ENCODE results near the gene BIK.

DNA sequence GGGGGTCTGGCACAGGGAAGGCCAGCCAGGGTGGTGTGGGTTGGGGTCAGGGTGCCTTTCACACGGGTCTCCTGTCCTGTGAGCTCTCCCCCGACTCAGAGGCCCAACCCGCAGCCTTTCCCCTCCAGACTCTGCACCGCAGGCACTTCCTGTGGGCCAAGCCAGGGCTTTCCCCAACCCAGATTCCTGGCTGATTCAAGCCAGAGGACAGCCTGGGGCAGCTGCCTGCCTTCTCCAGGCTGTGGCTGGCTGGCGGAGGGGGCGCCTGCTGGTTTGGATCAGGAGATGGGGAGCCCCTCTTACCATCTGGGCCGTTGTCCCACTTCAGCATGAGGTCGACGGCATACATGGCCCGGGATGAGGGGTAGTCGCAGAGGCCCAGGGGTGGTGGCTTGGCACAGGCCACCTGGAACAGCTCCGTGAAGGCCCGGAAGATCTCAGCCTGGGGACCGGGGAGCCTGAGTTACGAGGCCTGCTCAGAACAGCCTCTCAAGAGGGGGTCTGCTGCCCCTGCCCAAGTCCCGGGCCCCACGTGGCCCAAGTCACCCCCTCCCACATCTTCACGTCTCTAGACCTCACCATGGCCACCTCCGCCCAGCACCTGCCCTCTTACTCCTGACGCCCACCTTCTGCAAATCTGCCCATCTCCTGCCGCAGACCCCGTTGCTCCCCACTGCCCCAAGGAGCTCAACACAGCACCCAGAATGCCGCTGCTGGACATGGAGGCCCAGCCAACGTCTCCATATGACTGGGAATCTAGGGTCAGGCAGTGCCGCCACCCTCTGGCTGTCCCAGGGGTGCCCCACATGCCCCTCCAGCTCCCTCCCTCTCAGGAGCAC lies 58.1 kb downstream of the BIK start:
- TF ChIP-seq, protein P1, sequence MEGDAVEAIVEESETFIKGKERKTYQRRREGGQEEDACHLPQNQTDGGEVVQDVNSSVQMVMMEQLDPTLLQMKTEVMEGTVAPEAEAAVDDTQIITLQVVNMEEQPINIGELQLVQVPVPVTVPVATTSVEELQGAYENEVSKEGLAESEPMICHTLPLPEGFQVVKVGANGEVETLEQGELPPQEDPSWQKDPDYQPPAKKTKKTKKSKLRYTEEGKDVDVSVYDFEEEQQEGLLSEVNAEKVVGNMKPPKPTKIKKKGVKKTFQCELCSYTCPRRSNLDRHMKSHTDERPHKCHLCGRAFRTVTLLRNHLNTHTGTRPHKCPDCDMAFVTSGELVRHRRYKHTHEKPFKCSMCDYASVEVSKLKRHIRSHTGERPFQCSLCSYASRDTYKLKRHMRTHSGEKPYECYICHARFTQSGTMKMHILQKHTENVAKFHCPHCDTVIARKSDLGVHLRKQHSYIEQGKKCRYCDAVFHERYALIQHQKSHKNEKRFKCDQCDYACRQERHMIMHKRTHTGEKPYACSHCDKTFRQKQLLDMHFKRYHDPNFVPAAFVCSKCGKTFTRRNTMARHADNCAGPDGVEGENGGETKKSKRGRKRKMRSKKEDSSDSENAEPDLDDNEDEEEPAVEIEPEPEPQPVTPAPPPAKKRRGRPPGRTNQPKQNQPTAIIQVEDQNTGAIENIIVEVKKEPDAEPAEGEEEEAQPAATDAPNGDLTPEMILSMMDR (IDR thresholded peaks at IDR 0.05), result no peak
- TF ChIP-seq POLR2A (IDR thresholded peaks at IDR 0.05), result no peak
